ENCODE results near the gene MIGA2.

DNA sequence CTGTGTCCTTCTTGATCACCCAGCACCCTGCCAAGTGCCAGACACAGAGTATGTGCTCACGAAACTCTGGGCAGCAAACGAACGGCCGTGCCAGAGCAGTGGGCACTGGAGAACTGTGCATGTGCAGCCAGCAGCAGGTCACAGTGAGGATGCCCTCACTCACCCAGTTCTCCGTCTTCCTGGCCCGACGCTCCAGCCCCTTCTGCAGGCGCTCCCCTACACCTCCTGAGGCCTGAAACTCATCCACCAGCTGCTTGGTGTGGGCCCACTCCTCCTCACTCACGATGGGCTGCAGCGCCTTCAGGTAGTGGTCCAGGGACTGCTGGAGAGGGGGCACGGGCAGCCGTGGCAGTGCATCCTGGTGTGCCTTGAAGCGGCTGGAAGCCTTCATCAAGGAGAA, 71.2 kb downstream of the MIGA2 start:
- TF ChIP-seq, protein P1, sequence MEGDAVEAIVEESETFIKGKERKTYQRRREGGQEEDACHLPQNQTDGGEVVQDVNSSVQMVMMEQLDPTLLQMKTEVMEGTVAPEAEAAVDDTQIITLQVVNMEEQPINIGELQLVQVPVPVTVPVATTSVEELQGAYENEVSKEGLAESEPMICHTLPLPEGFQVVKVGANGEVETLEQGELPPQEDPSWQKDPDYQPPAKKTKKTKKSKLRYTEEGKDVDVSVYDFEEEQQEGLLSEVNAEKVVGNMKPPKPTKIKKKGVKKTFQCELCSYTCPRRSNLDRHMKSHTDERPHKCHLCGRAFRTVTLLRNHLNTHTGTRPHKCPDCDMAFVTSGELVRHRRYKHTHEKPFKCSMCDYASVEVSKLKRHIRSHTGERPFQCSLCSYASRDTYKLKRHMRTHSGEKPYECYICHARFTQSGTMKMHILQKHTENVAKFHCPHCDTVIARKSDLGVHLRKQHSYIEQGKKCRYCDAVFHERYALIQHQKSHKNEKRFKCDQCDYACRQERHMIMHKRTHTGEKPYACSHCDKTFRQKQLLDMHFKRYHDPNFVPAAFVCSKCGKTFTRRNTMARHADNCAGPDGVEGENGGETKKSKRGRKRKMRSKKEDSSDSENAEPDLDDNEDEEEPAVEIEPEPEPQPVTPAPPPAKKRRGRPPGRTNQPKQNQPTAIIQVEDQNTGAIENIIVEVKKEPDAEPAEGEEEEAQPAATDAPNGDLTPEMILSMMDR (IDR thresholded peaks at IDR 0.05), result no peak
- TF ChIP-seq POLR2A (IDR thresholded peaks at IDR 0.05), result no peak
- no peak for TF ChIP-seq POLR2AphosphoS5 (IDR thresholded peaks at IDR 0.05)
- TF ChIP-seq EP300 (IDR thresholded peaks at IDR 0.05; ENCODE audit: low read depth), result no peak

Measured in transverse colon (tissue), 4 donors.